ENCODE data around the gene UNC13D. TPM values are rescaled to one million over a fixed set of nuclear protein-coding genes. Genes with fewer than 3 reads are reported as not detected.

Gene UNC13D
- total RNA-seq, 1 donor from 2014 or later: 2.7 TPM

DNA sequence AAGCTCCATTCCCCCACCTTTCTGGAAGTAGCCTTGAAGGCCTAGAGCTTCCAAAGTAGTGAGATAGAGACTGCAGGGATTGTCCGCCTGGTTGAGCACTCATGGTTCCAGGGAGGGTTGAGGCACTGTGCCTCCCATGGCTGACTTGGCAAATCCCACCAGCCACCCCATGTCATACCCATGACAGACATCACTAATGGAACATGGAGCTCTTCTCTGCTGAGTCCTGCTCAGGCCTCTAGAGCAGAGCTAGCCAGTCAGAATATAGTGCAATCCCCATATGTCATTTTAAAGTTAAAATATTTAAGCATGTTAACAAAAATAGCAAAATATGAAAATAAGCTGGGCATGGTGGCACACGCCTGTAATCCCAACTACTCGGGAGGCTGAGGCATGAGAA lies 28.8 kb downstream of the UNC13D start:
- H3K27me3 ChIP-seq (ENCODE audit: insufficient read depth, low read length): no peaks in the 10 kb centered on the region
- no peak overlapping the region for H3K4me3 ChIP-seq (ENCODE audit: insufficient read depth, low read depth, low read length)
- H3K4me2 ChIP-seq (ENCODE audit: low read length): peak overlapping the region; percentile 30
- H4K20me1 ChIP-seq (ENCODE audit: insufficient read depth, low read length): peaks cover 17% of the 10 kb centered on the region
- Mint-ChIP-seq H3K36me3 (ENCODE audit: low read depth, unreplicated experiment) (peaks cover 13% of the 10 kb centered on the region), H3K9me3 (ENCODE audit: unreplicated experiment) (no peaks in the 10 kb centered on the region), H3K4me3 (ENCODE audit: unreplicated experiment) (no peak overlapping the region), H3K27me3 (ENCODE audit: low read depth, unreplicated experiment) (no peaks in the 10 kb centered on the region), H3K4me1 (ENCODE audit: low read depth, unreplicated experiment) (peaks cover 11% of the 10 kb centered on the region), H3K27ac (ENCODE audit: unreplicated experiment) (no peak overlapping the region)
- TF ChIP-seq EZH2 (IDR thresholded peaks at IDR 0.05; ENCODE audit: insufficient read depth, low read length): no peak
- TF ChIP-seq, protein P1, sequence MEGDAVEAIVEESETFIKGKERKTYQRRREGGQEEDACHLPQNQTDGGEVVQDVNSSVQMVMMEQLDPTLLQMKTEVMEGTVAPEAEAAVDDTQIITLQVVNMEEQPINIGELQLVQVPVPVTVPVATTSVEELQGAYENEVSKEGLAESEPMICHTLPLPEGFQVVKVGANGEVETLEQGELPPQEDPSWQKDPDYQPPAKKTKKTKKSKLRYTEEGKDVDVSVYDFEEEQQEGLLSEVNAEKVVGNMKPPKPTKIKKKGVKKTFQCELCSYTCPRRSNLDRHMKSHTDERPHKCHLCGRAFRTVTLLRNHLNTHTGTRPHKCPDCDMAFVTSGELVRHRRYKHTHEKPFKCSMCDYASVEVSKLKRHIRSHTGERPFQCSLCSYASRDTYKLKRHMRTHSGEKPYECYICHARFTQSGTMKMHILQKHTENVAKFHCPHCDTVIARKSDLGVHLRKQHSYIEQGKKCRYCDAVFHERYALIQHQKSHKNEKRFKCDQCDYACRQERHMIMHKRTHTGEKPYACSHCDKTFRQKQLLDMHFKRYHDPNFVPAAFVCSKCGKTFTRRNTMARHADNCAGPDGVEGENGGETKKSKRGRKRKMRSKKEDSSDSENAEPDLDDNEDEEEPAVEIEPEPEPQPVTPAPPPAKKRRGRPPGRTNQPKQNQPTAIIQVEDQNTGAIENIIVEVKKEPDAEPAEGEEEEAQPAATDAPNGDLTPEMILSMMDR (IDR thresholded peaks at IDR 0.05; ENCODE audit: insufficient read depth, low read depth, low read length): no peak
- H3K36me3 ChIP-seq (ENCODE audit: insufficient read depth, low read length): peaks cover 13% of the 10 kb centered on the region
- peak overlapping the region; percentile 54 for H3K9ac ChIP-seq (ENCODE audit: low read length)
- H3K27ac ChIP-seq (ENCODE audit: low read depth, low read length): peak overlapping the region; percentile 35
- no peak for FAIRE-seq
- H3K9me3 ChIP-seq (ENCODE audit: insufficient read depth, low read depth, low read length): no peaks in the 10 kb centered on the region
- DNase-seq (ENCODE audit: low read depth): no peak
- peaks cover 11% of the 10 kb centered on the region for H3K4me1 ChIP-seq (ENCODE audit: insufficient read depth, low read length)
- no peak overlapping the region for H2AFZ ChIP-seq (ENCODE audit: low read depth, low read length)
- H3K79me2 ChIP-seq (ENCODE audit: insufficient read depth, low read length): no peaks in the 10 kb centered on the region

DNA sequence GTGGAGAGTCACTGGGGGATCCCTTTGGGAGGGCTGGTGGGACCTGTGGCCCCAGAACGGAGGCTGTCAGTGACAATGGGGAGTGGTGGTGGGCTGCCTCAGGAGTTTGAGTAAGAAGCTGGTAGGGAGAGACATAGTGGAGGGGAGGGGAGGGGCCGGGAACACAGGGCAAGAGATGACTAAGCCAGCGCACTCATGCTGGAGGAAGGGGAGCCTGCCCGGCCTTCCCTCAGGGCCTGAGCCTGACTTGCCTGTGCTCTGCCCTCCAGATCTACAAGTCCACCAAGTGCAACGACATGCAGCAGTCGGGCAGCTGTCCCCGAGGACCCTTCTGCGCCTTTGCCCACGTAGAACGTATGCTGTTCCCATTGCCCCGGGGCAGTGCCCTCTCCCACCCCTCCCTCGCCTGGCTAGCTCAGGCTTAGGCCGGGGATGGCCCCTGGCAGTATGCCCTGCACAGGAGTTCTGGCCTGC lies 29.3 kb downstream of the UNC13D start:
- Histone ChIP-seq H3K4me3 (ENCODE audit: insufficient read depth, low read depth, low read length) (no peak overlapping the region), H3K4me2 (ENCODE audit: low read length) (peak overlapping the region; percentile 30), H3K27me3 (ENCODE audit: insufficient read depth, low read length) (no peaks in the 10 kb centered on the region), H3K36me3 (ENCODE audit: insufficient read depth, low read length) (peaks cover 13% of the 10 kb centered on the region), H3K9me3 (ENCODE audit: insufficient read depth, low read depth, low read length) (no peaks in the 10 kb centered on the region), H4K20me1 (ENCODE audit: insufficient read depth, low read length) (peaks cover 20% of the 10 kb centered on the region), H3K9ac (ENCODE audit: low read length) (peak overlapping the region; percentile 54), H3K27ac (ENCODE audit: low read depth, low read length) (peak overlapping the region; percentile 35), H3K79me2 (ENCODE audit: insufficient read depth, low read length) (no peaks in the 10 kb centered on the region), H3K4me1 (ENCODE audit: insufficient read depth, low read length) (peaks cover 11% of the 10 kb centered on the region), H2AFZ (ENCODE audit: low read depth, low read length) (peak overlapping the region; percentile 42)
- Mint-ChIP-seq H3K4me3 (ENCODE audit: unreplicated experiment) (no peak overlapping the region), H3K27ac (ENCODE audit: unreplicated experiment) (no peak overlapping the region), H3K36me3 (ENCODE audit: low read depth, unreplicated experiment) (peaks cover 12% of the 10 kb centered on the region), H3K4me1 (ENCODE audit: low read depth, unreplicated experiment) (peaks cover 11% of the 10 kb centered on the region), H3K27me3 (ENCODE audit: low read depth, unreplicated experiment) (no peaks in the 10 kb centered on the region), H3K9me3 (ENCODE audit: unreplicated experiment) (no peaks in the 10 kb centered on the region)
- TF ChIP-seq, protein P1 (IDR thresholded peaks at IDR 0.05; ENCODE audit: insufficient read depth, low read depth, low read length): no peak
- TF ChIP-seq EZH2 (IDR thresholded peaks at IDR 0.05; ENCODE audit: insufficient read depth, low read length): no peak
- FAIRE-seq (no peak), DNase-seq (ENCODE audit: low read depth) (peak; percentile 74)

DNA sequence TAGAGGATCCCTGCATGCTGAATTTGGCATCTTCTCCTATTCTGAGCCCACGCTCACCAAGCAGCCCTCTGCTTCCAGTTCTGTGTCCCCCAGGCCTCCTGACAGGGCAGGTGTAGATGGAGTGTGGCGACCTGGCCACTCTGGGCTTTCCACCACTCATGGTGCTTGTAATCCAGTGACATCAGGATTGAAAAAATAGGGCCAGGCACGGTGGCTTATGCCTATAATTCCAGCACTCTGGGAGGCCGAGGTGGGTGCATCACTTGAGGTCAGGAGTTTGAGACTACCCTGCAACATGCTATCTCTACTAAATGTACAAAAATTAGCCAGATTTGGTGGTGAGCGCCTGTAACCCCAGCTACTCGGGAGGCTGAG lies 30.2 kb downstream of the UNC13D start:
- FAIRE-seq (no peak), DNase-seq (ENCODE audit: low read depth) (no peak)
- Mint-ChIP-seq H3K4me1 (ENCODE audit: low read depth, unreplicated experiment) (peaks cover 15% of the 10 kb centered on the region), H3K27ac (ENCODE audit: unreplicated experiment) (no peak overlapping the region), H3K27me3 (ENCODE audit: low read depth, unreplicated experiment) (no peaks in the 10 kb centered on the region), H3K9me3 (ENCODE audit: unreplicated experiment) (no peaks in the 10 kb centered on the region), H3K4me3 (ENCODE audit: unreplicated experiment) (no peak overlapping the region), H3K36me3 (ENCODE audit: low read depth, unreplicated experiment) (peaks cover 8% of the 10 kb centered on the region)
- Histone ChIP-seq H2AFZ (ENCODE audit: low read depth, low read length) (no peak overlapping the region), H3K9ac (ENCODE audit: low read length) (no peak overlapping the region), H3K36me3 (ENCODE audit: insufficient read depth, low read length) (peaks cover 13% of the 10 kb centered on the region), H3K9me3 (ENCODE audit: insufficient read depth, low read depth, low read length) (no peaks in the 10 kb centered on the region), H3K27me3 (ENCODE audit: insufficient read depth, low read length) (no peaks in the 10 kb centered on the region), H3K4me3 (ENCODE audit: insufficient read depth, low read depth, low read length) (no peak overlapping the region), H3K27ac (ENCODE audit: low read depth, low read length) (no peak overlapping the region), H3K4me2 (ENCODE audit: low read length) (no peak overlapping the region), H3K79me2 (ENCODE audit: insufficient read depth, low read length) (no peaks in the 10 kb centered on the region), H3K4me1 (ENCODE audit: insufficient read depth, low read length) (peaks cover 17% of the 10 kb centered on the region), H4K20me1 (ENCODE audit: insufficient read depth, low read length) (peaks cover 29% of the 10 kb centered on the region)
- no peak for TF ChIP-seq EZH2 (IDR thresholded peaks at IDR 0.05; ENCODE audit: insufficient read depth, low read length)
- TF ChIP-seq, protein P1 (IDR thresholded peaks at IDR 0.05; ENCODE audit: insufficient read depth, low read depth, low read length): no peak
